HG03442 (cell line): ENCODE measurements around the gene CCNT2.
A peak's percentile ranks its signal among the peaks of the same experiment; 100 is the strongest.
"Not testable (repeated sequence)": the region's sequence is repeated elsewhere in the genome, so short reads cannot be mapped to it uniquely, and the experiment has no call there.

Experiments
- ATAC-seq: cut with Tn5 transposase; IDR thresholded peaks from one replicate; pipeline ENCODE4 v1.9.1; 2021; ENCODE audit warnings: mild to moderate bottlenecking, moderate library complexity; ENCODE audit not compliant: unreplicated experiment

The CCNT2 gene

DNA sequence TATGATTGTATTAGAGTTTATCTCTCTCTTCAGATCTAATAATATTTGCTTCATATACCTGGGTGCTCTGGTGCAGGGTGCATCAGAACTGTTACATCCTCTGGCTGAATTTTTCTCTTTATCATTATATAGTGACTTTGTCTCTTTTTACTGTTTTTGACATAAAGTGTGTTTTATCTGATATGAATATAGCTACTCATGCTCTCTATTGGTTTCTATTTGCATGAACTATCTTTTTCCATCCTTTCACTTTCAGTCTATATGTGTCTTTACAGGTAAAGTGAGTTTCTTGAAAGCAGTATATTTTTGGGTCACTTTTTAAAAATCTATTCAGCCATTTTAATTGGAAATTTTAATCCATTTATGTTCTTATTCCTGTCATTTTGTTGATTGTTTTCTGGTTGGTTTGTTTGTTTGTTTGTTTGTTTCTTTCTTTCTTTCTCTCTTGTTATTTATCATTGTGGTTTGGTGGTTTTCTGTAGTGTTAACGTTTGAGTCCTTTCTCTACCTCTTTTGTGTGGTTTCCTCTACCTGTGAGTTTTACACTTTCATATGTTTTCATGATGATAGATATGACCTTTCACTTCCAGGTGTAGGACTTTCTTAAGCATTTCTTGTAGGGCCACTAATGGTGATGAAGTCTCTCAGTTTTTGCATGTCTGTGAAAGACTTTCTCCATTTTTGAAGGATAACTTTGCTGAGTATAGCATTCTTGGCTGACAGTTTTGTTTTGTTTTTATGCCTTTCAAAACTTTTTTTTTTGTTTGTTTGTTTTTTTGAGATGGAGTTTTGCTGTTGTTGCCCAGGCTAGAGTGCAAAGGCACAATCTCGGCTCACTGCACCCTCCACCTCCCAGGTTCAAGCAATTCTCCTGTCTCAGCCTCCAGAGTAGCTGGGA is 54.9 kb downstream of the CCNT2 start:
- ATAC-seq, result peak; percentile 38

- ATAC-seq, result no peak
Observed at GRCh38 chr2:134975281-134976009, 56.8 kb downstream of the CCNT2 start.

- no peak for ATAC-seq
Observed at GRCh38 chr2:134976074-134976702, 57.6 kb downstream of the CCNT2 start.

GRCh38 chr2:134977104-134977503 is 58.5 kb downstream of the CCNT2 start:
- not testable (repeated sequence) for ATAC-seq

DNA sequence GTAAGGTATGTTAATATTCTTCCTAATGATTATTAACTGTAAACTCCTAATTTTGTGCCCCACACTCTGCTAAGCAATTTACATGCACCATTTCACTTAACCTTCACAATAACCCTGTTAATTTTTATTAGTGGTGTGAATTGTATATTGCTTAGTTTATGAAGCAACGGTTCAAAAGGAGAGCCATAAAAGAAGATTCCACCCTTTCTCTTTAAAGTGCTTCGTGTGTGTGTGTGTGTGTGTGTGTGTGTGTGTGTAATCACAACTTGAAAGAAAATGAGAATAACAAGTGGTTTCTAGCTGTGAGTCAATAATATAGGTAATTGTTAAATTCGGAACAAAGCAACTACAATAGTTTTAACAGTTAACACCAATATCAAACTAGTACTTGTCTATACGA is 60.6 kb downstream of the CCNT2 start:
- ATAC-seq, result no peak

GRCh38 chr2:134980639-134981038 is 62.0 kb downstream of the CCNT2 start:
- ATAC-seq, result no peak

GRCh38 chr2:134982603-134983002 is 64.0 kb downstream of the CCNT2 start:
- no peak for ATAC-seq

- ATAC-seq, result no peak
Observed at GRCh38 chr2:134985061-134985460, 66.4 kb downstream of the CCNT2 start.

DNA sequence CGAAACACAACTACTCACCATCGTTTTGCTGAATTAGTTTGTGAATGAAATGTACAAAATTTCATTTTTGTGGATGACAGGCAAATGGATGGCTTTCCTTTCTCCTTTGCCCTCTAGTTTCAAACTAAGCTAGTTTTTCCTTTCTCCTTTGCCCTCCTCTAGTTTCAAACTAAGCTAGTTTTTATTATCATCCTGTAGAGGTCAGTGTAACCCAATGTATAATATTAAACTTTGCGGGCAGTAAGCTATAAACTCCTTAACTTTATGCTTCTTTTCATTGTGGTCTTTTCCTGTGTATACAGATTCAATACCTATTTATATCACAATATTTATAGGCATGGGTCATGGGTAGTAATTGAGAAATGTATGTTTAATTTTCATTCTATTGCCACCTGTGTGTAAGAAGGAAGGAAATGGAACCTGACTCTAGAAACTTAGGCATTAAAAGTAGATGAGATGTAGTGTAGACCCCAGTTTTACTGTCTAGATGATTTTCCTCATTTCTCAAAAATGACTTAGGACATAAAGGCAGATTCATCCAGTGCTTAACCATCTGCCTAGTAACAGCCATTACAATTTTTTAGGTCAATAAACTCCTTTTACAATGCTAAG is 70.5 kb downstream of the CCNT2 start:
- no peak for ATAC-seq

DNA sequence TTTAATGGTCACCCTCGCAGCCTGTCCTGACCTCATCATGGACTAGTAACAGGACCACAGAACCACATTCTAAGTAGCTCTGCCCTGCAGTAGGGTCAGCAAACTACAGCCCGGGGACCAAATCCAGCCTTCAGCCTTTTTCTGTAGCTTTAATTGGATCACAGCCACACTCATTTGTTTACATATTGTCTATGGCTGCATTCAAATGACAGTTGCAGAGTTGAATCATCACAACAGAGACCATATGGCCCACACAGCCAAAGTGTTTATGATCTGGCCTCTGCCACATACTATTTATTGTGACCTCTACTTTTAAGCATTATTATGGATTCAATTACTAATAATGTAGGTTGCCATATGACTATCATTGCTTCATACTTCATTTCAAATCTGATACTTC is 80.9 kb downstream of the CCNT2 start:
- no peak for ATAC-seq

DNA sequence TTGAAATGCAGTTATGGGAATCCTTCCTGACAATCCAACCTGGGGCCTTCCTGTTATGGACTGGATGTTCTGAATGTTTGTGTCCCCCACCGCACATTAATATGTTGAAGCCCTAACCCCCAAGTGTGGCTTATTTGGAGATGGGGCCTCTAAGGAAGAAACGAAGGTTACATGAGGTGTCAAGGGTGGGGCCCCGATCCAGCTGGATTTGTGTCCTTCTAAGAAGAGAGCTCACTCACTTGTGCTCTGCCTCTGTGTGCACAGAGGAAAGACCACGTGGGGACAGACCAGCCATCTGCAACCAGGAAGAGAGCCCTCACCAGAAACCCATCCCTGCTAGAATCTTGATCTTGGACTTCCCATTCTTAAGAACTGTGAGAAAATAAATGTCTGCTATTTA is 84.2 kb downstream of the CCNT2 start:
- no peak for ATAC-seq

DNA sequence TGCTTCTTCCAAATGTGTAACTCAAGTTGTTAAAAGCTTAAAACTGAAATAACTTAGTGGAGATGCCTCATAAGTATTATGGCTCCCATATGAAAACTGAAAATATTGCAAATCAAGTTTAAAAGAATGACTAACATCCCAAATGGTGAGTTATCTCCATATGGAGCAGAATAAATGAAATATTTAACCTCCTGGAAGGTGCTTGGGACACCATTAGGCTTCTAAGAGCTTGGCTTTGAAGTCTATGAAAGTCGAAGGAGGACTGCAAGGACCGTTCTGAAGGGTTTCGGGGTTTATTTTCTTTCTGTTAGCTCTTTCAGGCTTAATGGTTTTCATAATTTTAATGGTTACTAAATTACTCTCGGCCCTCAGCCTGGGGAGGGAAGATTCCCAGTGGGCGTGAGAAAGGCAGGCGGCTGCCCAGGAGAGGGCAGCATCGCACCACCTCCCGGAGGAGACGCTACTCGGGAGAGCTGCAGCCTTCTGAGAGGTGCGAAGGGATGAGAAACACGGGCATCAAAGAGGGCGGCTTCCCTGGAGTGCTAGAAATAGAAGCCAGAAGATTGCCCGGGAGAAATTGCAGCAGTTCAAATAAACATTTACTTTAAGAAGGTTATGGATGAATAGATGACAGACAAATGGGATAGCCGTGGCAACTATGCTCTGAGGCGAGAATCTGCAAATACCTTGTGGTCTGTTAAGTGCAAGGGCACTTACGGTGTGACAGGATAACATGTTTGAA is 85.6 kb downstream of the CCNT2 start:
- ATAC-seq, result peak; percentile 98

GRCh38 chr2:135005753-135006152 is 87.1 kb downstream of the CCNT2 start:
- no peak for ATAC-seq
